Breast epithelium (tissue), 4 donors: Measurements from ENCODE around the gene IER5. TPM values are rescaled to one million over a fixed set of nuclear protein-coding genes. Genes with fewer than 3 reads are reported as not detected.

Experiments used
- DNase-seq, 2 donors: peaks; one replicate each; pipeline ENCODE4 v3.0.0-alpha.2; 2019; ENCODE audit warnings: low spot score in 2 of 2
- H3K27ac ChIP-seq, 2 donors: fragments of 200-600 bp; sonication (generic) in 1 of 2; one replicate each; pipeline ENCODE4 v1.5.1; 2016 to 2019; ENCODE audit warnings: mild to moderate bottlenecking in 1 of 2
- H3K27me3 ChIP-seq, 2 donors: fragments of 200-600 bp; sonication (generic) in 1 of 2; one replicate each; pipeline versions ENCODE4 v1.5.1 to v1.6.0; 2017 to 2019; ENCODE audit warnings: control low read depth in 1 of 2, mild to moderate bottlenecking in 1 of 2
- H3K36me3 ChIP-seq: fragments of 200-600 bp; one replicate; pipeline ENCODE4 v1.5.1; 2019
- H3K4me1 ChIP-seq, 2 donors: fragments of 200-600 bp; sonication (generic); one replicate each; pipeline ENCODE4 v1.5.1; 2016 to 2019; ENCODE audit warnings: control low read depth in 1 of 2
- H3K4me3 ChIP-seq, 3 donors: fragments of 200-600 bp; sonication (generic); 1 replicate in 2 of 3; 2 replicates in 1 of 3; pipeline ENCODE4 v1.5.1; 2016 to 2019; ENCODE audit warnings: mild to moderate bottlenecking in 3 of 3, moderate library complexity in 2 of 3
- H3K9me3 ChIP-seq, 2 donors: fragments of 200-600 bp; sonication (generic) in 1 of 2; one replicate each; pipeline ENCODE4 v1.5.1; 2016 to 2019; ENCODE audit warnings: control low read depth in 1 of 2
- CTCF ChIP-seq, 3 donors: fragments of 450-650 bp; IDR thresholded peaks; one replicate each; pipeline ENCODE4 v1.5.1; 2016 to 2017; ENCODE audit warnings: antibody characterized with exemption in 3 of 3, mild to moderate bottlenecking in 3 of 3, moderate library complexity in 3 of 3
- POLR2A ChIP-seq: fragments of 450-650 bp; IDR thresholded peaks from one replicate; pipeline ENCODE4 v1.6.1; 2016; ENCODE audit warnings: antibody characterized with exemption, mild to moderate bottlenecking, moderate library complexity
- POLR2AphosphoS5 ChIP-seq, 3 donors: sonication (generic); formaldehyde crosslinking; IDR thresholded peaks; one replicate each; pipeline ENCODE4 v1.6.1; 2017; ENCODE audit warnings: antibody characterized with exemption in 3 of 3
- intact Hi-C: fragments of 100-400 bp; cut with DNase I; formaldehyde crosslinking; loops from one replicate; pipeline ENCODE4 v1.15.1; 2023; ENCODE audit warnings: low total_unique reads
- total RNA-seq, 3 donors: library from RNA; depleted of rRNA; stranded (reverse); fragments of >200 nt; gene quantifications; one replicate each; pipeline ENCODE4 v1.1.0, GENCODE V29; 2016

Gene IER5
- total RNA-seq, 3 donors from 2014 or later, result 6.9 to 19.7 (median 18.1) TPM

DNA sequence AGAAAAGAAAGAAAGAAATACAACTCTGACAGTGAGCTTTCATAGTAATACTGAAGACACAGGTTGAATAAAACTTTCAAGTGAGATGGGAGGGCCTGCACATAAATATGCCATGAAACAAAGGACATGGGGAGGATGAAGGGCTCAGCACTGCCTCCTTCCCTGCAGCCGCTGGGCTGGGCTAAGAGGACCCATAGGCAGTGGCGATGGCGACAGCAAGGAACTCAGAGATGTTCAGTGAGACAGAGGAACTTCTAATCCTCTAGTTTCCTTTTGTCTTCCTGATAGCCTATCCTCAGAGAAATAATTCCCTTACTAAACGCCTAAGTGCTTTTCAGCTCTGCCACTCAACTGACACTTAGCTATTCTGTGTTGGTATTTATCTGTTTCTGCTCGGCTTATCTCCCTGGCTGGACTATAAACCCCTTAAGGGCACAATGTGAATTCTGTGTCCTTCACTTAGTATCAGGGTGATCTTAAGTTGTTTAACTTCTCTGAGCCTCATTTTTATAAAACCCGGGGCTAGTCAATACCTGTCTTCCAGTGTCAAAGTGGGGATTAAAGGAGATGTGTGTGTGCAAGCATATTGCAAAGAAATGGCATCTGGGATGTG is 24.4 kb upstream of the IER5 start:
- no peak overlapping the region for H3K27ac ChIP-seq
- H3K4me1 ChIP-seq, result no peaks in the 10 kb centered on the region
- TF ChIP-seq POLR2AphosphoS5 (IDR thresholded peaks at IDR 0.05) (no peak), CTCF (IDR thresholded peaks at IDR 0.05) (no peak), POLR2A (no peak)
- no peak for DNase-seq
- H3K27me3 ChIP-seq, result no peaks in the 10 kb centered on the region
- intact Hi-C loops, result no loop called here
- no peak overlapping the region for H3K4me3 ChIP-seq
- H3K36me3 ChIP-seq, result no peaks in the 10 kb centered on the region
- no peaks in the 10 kb centered on the region for H3K9me3 ChIP-seq

DNA sequence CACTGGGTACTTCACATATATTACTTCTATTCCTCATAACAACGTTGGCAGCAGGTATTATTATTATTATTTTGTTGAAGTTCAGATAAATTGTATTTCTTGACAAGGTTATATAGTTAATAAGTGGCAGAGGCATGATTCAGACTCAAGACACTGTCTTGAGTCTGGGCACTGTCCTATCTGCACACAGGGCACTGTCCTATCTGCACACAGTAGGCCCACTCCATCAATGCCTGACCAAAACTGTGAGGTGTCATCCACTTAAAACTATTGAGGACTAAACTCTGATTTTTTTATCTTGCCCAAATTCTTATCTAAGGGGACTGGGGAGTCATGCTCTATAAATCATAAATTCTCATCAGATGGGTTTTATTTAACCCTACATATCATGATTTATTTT is 23.8 kb upstream of the IER5 start:
- Histone ChIP-seq H3K36me3 (no peaks in the 10 kb centered on the region), H3K27me3 (no peaks in the 10 kb centered on the region), H3K9me3 (no peaks in the 10 kb centered on the region), H3K4me3 (no peak overlapping the region), H3K27ac (no peak overlapping the region), H3K4me1 (no peaks in the 10 kb centered on the region)
- TF ChIP-seq CTCF (IDR thresholded peaks at IDR 0.05), result no peak
- TF ChIP-seq POLR2AphosphoS5 (IDR thresholded peaks at IDR 0.05), result no peak
- no peak for TF ChIP-seq POLR2A
- intact Hi-C loops, result no loop called here
- DNase-seq, result no peak

DNA sequence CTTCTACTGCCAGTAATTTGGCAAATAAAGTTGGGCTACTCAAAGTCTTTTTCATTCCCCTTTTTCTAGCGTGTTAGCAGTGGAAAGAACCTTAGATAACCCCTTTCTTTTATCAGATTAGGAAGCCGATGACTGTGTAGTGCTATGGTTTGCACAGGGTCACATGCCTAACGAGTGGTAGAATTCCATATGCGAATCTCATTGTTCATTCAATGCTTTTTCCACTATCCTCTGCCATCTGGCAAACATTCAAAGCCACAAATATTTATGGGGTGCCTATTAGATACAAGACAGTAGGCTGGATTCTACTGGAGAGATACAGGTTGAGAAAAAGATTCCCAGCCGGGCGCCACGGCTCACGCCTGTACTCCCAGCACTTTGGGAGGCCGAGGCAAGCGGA is 14.9 kb upstream of the IER5 start:
- H3K27ac ChIP-seq, result peak overlapping the region in 1 of 2 donors; percentile 10
- no peaks in the 10 kb centered on the region for H3K9me3 ChIP-seq
- DNase-seq, result no peak
- no peaks in the 10 kb centered on the region for H3K36me3 ChIP-seq
- H3K27me3 ChIP-seq, result no peaks in the 10 kb centered on the region
- intact Hi-C loops, result no loop called here
- TF ChIP-seq CTCF (IDR thresholded peaks at IDR 0.05) (no peak), POLR2AphosphoS5 (IDR thresholded peaks at IDR 0.05) (no peak), POLR2A (no peak)
- H3K4me3 ChIP-seq, result no peak overlapping the region
- H3K4me1 ChIP-seq, result no peaks in the 10 kb centered on the region

GRCh38 chr1:181075766-181076350 is 12.6 kb upstream of the IER5 start:
- intact Hi-C loops, result no loop called here
- TF ChIP-seq POLR2A (no peak), CTCF (IDR thresholded peaks at IDR 0.05) (no peak), POLR2AphosphoS5 (IDR thresholded peaks at IDR 0.05) (no peak)
- Histone ChIP-seq H3K36me3 (no peaks in the 10 kb centered on the region), H3K9me3 (no peaks in the 10 kb centered on the region), H3K4me1 (no peaks in the 10 kb centered on the region), H3K4me3 (no peak overlapping the region), H3K27me3 (no peaks in the 10 kb centered on the region), H3K27ac (no peak overlapping the region)
- DNase-seq, result no peak

GRCh38 chr1:181076852-181077251 is 11.6 kb upstream of the IER5 start:
- H3K4me1 ChIP-seq, result no peaks in the 10 kb centered on the region
- H3K27me3 ChIP-seq, result no peaks in the 10 kb centered on the region
- intact Hi-C loops, result no loop called here
- H3K9me3 ChIP-seq, result no peaks in the 10 kb centered on the region
- no peak overlapping the region for H3K27ac ChIP-seq
- H3K4me3 ChIP-seq, result no peak overlapping the region
- DNase-seq, result no peak
- H3K36me3 ChIP-seq, result no peaks in the 10 kb centered on the region
- TF ChIP-seq POLR2AphosphoS5 (IDR thresholded peaks at IDR 0.05), result no peak
- TF ChIP-seq POLR2A, result no peak
- TF ChIP-seq CTCF (IDR thresholded peaks at IDR 0.05), result no peak
